GM21447 (cell line): ENCODE results near the gene RAB28.
A peak's percentile ranks its signal among the peaks of the same experiment; 100 is the strongest.
"Not testable (repeated sequence)": the region's sequence is repeated elsewhere in the genome, so short reads cannot be mapped to it uniquely, and the experiment has no call there.

Source experiments
- ATAC-seq: cut with Tn5 transposase; IDR thresholded peaks from one replicate; pipeline ENCODE4 v1.9.1; 2021; ENCODE audit not compliant: unreplicated experiment

The RAB28 gene

GRCh38 chr4:13452927-13453579, 31.1 kb downstream of the RAB28 start:
- ATAC-seq, result no peak

- no peak for ATAC-seq
Observed at GRCh38 chr4:13449590-13449989, 34.5 kb downstream of the RAB28 start.

GRCh38 chr4:13445841-13446790, 38.0 kb downstream of the RAB28 start:
- no peak for ATAC-seq

- ATAC-seq, result no peak
Observed at GRCh38 chr4:13441506-13441905, 42.6 kb downstream of the RAB28 start.

GRCh38 chr4:13436962-13437361, 47.2 kb downstream of the RAB28 start:
- no peak for ATAC-seq

- no peak for ATAC-seq
Observed at GRCh38 chr4:13432453-13432852, 51.7 kb downstream of the RAB28 start.

GRCh38 chr4:13430834-13431568, 53.1 kb downstream of the RAB28 start:
- no peak for ATAC-seq

GRCh38 chr4:13427599-13428325, 56.4 kb downstream of the RAB28 start:
- no peak for ATAC-seq

GRCh38 chr4:13415068-13415785, 68.9 kb downstream of the RAB28 start:
- no peak for ATAC-seq

GRCh38 chr4:13413729-13414437, 70.3 kb downstream of the RAB28 start:
- no peak for ATAC-seq

- ATAC-seq, result no peak
Observed at GRCh38 chr4:13411942-13412341, 72.2 kb downstream of the RAB28 start.

GRCh38 chr4:13409324-13409723, 74.8 kb downstream of the RAB28 start:
- no peak for ATAC-seq

GRCh38 chr4:13406156-13406555, 78.0 kb downstream of the RAB28 start:
- ATAC-seq, result not testable (repeated sequence)

GRCh38 chr4:13403833-13404232, 80.3 kb downstream of the RAB28 start:
- ATAC-seq, result no peak

GRCh38 chr4:13403326-13403725, 80.8 kb downstream of the RAB28 start:
- ATAC-seq, result no peak

GRCh38 chr4:13399257-13399656, 84.9 kb downstream of the RAB28 start:
- no peak for ATAC-seq

- ATAC-seq, result no peak
Observed at GRCh38 chr4:13396161-13396560, 88.0 kb downstream of the RAB28 start.

- not testable (repeated sequence) for ATAC-seq
Observed at GRCh38 chr4:13389901-13390300, 94.2 kb downstream of the RAB28 start.

GRCh38 chr4:13386405-13387107, 97.6 kb downstream of the RAB28 start:
- peak; percentile 93 for ATAC-seq
